Activated CD8-positive, alpha-beta memory T cell treated with anti-CD3 and anti-CD28 coated beads for 24 hours (primary cell): Measurements from ENCODE around the gene RASGRP3.
A peak's percentile ranks its signal among the peaks of the same experiment; 100 is the strongest.
"Not testable (repeated sequence)": the region's sequence is repeated elsewhere in the genome, so short reads cannot be mapped to it uniquely, and the experiment has no call there.

Source experiments
- DNase-seq: peaks from one replicate; pipeline ENCODE4 v3.0.0-alpha.2; 2020

Gene RASGRP3

DNA sequence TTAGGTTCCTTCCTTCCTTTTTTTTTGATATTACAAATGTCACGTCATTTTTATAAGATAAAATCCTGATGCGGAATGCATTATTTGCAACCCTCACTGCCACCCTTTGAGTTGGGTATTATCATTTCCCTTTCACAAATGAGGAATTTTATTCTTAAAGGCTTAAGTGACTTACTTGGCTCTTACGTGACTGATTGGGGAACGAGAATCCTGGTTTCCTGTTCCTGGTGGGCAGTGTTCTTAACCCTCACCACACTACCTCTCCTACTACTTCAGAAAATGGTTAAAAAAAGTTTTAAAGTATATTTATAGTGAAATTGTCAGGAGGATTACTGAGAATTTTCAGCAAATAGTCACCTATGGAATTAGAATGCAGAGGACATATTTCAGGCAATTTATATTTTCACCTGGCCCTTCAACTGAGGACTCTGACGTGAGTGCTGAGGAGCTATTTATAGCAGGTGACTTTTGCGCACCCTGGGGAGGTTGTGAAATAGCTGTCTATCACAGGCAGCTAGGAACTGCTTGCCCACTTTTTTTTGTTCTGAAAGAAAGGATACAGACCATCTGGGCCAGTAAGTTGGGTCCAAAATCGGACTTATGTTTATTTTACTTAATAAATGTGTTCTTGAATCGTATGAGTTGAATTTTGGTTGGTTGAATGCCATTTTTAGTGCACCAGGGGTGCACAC lies 18.7 kb upstream of the RASGRP3 start:
- no peak for DNase-seq

GRCh38 chr2:33458248-33458819 lies 18.1 kb upstream of the RASGRP3 start:
- DNase-seq = no peak

GRCh38 chr2:33459745-33460144 lies 16.7 kb upstream of the RASGRP3 start:
- DNase-seq = no peak

GRCh38 chr2:33462512-33462911 lies 13.9 kb upstream of the RASGRP3 start:
- DNase-seq = not testable (repeated sequence)

DNA sequence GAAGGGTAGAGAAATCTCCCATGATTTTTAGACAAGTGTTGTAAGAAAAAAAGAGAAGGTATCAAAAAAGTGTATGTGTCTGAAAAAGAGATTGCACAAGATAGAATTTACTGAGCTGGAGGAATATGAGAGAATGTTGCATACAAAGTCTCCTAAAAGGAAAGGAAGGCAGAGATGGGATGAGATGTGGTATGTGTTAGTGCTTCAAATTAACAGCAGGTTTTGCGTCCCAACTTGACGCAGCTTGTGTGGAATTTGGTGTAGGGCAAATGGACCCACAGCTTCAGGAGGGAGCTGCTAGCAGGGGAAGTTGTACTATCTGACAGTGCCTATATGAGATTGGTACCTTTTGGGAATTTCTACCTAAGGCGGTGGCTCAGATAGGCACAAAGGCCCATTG lies 9.0 kb upstream of the RASGRP3 start:
- DNase-seq = no peak

DNA sequence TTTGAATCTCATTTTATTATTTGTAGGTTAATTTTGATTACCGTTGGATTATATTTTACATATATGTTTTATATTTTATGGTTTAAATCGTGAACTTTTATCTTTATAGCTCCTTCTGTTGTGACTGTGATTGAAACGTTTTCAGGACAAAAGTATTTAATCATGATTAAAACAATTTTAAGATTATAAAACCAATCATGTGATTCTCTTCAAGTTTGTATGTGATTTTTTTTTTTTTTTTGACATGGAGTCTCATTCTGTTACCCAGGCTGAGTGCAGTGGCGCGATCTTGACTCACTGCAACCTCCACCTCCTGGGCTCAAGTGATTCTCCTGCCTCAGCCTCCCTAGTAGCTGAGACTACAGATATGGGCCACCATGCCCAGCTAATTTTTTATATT lies 7.2 kb upstream of the RASGRP3 start:
- no peak for DNase-seq

- no peak for DNase-seq
Observed at GRCh38 chr2:33475224-33476130, 972 bp upstream of the RASGRP3 start.

GRCh38 chr2:33476793-33477190 lies 343 bp downstream of the RASGRP3 start:
- no peak for DNase-seq

DNA sequence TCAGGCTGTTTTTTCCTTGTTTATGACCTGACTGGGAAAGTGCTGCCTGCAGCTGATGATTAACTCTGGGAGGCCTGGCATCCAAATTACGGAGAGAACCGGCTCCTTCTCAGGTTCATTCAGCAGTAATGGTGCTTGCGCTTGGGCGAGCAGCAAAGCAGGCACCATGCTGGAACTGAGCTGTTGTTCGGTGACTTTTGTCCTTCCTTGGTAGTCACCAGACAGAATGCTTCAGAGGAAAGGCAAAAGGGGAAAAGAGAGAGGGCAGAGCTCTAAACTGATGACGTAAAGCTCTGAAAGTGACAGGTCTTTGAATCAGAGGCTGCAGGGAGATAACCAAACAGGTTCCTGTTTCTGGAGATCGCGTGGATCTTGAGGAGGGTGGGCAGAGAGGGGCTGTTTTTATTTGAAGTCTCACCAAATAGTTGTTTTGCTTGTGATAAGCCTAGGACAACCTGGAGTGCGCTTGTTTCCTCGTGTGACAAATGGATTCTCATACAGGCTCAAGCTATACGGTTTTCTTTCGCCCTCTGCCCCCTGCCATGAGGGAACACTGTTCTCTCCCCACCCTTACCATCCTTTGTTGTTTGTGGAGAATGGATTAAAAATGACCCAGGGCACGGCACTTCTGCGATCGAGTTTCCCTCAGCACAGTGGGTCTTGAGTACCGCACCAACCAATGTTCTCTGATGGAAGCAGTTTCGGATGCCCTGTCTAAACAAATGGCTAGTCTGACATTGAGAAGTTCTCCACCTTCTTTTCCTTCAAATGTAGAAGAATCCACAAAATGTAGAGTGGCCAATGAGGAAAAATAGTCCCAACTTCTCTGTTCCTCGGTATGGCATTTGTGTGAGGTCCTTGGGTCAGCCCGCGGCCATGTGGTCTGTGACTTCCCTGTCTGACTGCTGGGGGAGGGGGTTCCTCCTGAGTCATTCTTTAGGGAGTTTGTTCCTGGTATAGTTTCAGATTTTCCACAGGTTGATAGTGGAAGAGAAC lies 1.3 kb downstream of the RASGRP3 start:
- peak; percentile 71 for DNase-seq

DNA sequence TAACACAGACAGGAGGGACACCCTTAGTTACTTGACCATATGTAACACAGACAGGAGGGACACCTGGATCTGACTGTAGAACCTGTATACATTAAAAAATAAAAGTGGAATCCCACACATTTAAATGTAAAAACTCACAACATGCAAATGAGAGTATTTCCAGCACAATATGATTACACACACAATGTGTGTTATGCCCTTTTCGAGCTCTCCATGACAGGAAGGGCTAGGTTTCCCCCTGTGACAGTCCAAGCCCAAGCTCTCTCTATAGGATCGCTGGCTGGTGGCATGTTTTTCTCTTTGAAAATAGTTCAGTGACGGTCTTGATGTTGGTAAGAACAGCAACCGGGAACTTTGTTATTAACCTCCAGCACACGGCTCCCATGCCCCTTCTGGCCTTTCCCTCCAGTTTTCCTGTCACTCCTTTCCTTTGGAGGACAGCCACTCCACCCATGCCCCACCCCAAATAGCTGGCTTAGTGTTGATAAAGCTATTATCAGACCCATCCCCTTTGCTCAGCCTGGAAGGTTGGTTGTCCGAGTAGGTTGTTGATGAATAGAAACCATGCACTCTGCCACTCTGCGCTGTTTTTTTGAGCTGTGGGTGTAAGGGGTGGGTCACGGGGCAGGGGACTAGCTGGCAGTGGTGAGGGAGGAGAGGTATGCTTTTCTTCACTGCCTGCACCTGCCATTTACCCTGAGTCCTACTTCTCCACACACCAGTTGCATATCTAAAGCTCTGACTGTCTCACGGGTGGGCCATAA lies 2.7 kb downstream of the RASGRP3 start:
- no peak for DNase-seq

DNA sequence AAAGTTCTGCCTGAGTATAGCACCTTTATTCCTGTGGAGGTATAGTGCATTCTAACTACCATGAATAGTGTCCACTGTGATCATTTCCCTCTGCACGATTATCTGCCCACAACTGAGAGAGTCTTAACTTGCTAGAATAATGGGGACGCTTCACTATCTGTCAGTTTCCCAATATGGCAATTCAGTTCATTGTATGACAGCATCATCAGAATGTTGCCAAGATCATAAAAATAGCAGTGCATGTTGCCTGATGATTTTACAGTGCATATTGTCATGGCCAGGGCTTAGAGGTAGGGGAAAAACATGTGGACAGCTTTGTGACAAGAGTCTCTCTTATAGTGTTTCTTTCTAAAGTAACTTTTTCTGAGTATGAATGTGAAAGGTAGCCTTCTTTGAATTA lies 6.1 kb downstream of the RASGRP3 start:
- no peak for DNase-seq

DNA sequence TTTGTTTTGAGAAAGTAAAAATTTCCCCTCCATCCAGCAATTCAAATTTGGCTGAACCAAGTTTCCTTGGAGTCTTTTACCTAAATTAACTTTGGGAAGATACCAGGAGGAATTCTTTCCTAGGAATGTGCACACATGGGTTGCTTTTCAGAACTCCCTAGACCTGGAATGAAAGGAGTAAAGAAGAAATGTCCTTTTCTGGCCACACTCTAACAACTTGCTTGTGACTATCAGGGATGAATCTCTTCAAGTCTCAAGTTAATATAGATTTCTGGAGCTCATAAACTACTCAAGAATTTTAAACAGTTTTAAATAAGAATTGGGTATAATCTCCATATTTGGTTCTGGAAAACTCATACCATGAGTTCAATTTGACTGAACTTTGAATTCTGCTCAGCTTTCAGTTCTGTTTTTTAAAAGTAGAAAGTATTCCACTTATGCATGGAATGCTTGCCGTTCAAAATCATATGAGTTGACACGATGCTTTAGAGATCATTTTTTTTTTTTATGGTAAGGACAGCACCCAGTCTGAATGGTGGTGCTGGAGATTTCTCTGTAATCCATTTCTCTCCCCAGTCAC lies 7.7 kb downstream of the RASGRP3 start:
- DNase-seq = no peak

DNA sequence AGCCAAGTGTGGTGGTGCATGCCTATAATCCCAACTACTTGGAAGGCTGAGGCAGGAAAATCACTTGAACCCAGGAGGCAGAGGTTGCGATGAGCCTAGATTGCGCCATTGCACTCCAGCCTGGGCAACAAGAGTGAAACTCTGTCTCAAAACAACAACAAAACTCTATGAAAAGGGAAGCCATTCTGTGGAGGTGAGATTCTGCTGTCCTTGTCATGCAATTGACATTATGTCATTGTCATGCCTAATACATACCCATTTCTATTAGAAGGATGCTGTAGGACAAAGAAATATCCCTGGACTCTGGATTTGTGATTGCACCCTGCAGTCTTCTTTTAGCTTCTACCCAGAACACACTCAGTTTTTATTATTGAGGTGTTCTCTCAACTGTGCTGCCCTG lies 8.6 kb downstream of the RASGRP3 start:
- no peak for DNase-seq

DNA sequence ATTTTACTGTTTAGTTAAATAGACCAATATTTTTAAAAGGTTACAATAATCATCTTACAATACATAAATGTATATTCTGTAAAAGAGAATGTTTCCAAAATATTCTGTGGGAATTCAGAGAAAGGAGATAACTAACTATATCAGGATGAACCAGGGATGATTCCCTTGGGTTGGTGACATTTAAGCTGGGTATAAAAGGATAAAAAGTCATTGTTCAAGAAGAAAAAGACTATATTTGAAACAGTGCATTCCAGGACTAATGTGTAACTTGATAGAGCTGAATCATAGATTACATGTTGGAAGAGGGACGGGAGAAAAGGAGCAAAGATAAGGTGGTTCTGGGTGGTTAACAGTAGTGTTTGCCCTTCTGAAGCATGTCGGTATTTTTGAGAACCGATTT lies 10.1 kb downstream of the RASGRP3 start:
- no peak for DNase-seq

DNA sequence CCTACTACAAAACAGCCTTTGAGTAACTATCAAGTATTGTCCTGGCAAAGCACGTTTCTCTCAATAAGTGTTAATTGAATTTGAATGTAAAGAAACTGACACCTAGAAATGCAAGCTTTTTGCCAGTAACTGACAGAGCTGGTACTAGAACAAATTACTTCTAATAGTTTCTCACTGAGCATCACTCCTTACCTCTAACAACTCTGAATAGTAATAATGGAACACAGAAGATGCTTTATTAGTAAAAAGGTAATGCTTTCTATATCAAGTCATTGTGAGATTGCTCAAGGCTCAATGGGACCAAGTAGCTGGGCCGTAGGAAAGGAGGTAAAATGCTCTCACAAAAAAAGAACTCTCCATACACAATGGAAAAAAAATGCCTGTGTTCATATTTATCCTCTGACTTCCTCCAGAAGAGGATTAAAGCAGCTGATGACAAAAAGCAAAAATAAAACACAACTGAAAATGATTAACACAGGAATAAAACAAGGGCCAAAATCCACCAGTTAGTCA lies 11.8 kb downstream of the RASGRP3 start:
- no peak for DNase-seq

GRCh38 chr2:33488715-33489540 lies 12.5 kb downstream of the RASGRP3 start:
- no peak for DNase-seq

DNA sequence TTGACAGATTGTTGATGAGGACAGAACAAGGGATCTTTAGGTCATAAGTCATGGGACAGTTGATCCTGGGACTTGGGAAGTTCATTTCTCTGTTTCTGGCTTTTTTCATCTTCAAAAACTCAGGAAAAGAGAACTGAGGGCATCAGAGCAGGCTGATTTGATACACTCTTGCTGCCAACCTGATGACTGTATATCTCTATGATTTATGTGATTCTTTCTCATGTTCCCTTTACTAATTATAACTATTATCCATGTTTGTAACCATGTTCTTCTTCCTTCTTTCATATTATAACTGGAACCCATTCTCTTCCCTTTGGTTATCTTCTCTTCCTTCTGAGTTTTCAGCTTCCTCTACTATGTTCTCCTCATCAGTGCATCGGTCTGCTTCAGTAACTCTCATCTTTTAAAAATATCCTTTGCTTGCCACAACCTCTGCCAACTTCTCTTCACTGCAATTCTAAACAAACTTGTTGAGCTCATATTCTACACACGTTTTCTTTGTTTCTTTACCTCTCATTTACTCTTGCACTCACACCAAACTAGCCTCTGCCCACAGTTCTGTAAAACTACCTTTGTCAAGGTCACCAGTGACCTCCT lies 13.5 kb downstream of the RASGRP3 start:
- no peak for DNase-seq

GRCh38 chr2:33491441-33492084 lies 15.1 kb downstream of the RASGRP3 start:
- no peak for DNase-seq

- no peak for DNase-seq
Observed at GRCh38 chr2:33492399-33493134, 16.1 kb downstream of the RASGRP3 start.
